Measurements from ENCODE around the gene PRPF19. TPM values are rescaled to one million over a fixed set of nuclear protein-coding genes. Genes with fewer than 3 reads are reported as not detected.

PRPF19 gene
- total RNA-seq, 1 experiment from 2014 or later, result 128 TPM

DNA sequence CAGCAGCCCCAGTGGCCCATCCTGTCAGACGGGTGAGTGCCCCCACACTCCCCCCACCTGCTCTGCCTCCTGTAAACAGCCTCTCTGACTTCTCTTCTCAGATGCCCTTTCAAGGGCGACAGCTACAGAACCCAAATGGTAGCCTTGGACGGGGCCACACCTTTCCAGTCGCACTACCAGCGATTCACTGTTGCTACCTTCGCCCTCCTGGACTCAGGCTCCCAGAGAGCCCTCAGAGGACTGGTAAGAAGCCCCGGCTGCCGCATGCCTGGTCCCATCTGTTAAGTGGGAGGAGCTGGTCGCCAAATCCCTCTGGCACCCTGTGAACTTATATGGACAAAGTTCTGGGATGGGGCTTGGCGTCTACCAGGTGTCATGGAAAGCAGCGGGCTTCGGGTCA, 32.9 kb downstream of the PRPF19 start:
- intact Hi-C loops (cut with micrococcal nuclease; ENCODE audit: unreplicated experiment), result no loop called here
- no TSS peak for BruUV-seq (replicated peaks)
- Mint-ChIP-seq H3K27ac (ENCODE audit: unreplicated experiment) (no peak overlapping the region), H3K27me3 (ENCODE audit: unreplicated experiment) (no peaks in the 10 kb centered on the region), H3K4me3 (ENCODE audit: low read depth, unreplicated experiment) (no peak overlapping the region), H3K4me1 (ENCODE audit: low read depth, unreplicated experiment) (no peaks in the 10 kb centered on the region), H3K9me3 (ENCODE audit: low read depth, unreplicated experiment) (no peaks in the 10 kb centered on the region), H3K36me3 (ENCODE audit: insufficient read depth, unreplicated experiment) (no peaks in the 10 kb centered on the region)
- TF ChIP-seq, protein P1, sequence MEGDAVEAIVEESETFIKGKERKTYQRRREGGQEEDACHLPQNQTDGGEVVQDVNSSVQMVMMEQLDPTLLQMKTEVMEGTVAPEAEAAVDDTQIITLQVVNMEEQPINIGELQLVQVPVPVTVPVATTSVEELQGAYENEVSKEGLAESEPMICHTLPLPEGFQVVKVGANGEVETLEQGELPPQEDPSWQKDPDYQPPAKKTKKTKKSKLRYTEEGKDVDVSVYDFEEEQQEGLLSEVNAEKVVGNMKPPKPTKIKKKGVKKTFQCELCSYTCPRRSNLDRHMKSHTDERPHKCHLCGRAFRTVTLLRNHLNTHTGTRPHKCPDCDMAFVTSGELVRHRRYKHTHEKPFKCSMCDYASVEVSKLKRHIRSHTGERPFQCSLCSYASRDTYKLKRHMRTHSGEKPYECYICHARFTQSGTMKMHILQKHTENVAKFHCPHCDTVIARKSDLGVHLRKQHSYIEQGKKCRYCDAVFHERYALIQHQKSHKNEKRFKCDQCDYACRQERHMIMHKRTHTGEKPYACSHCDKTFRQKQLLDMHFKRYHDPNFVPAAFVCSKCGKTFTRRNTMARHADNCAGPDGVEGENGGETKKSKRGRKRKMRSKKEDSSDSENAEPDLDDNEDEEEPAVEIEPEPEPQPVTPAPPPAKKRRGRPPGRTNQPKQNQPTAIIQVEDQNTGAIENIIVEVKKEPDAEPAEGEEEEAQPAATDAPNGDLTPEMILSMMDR (IDR thresholded peaks at IDR 0.05; ENCODE audit: unreplicated experiment), result no peak
- DNase-seq, result no peak
- CTCF ChIA-PET, result no interaction called here

DNA sequence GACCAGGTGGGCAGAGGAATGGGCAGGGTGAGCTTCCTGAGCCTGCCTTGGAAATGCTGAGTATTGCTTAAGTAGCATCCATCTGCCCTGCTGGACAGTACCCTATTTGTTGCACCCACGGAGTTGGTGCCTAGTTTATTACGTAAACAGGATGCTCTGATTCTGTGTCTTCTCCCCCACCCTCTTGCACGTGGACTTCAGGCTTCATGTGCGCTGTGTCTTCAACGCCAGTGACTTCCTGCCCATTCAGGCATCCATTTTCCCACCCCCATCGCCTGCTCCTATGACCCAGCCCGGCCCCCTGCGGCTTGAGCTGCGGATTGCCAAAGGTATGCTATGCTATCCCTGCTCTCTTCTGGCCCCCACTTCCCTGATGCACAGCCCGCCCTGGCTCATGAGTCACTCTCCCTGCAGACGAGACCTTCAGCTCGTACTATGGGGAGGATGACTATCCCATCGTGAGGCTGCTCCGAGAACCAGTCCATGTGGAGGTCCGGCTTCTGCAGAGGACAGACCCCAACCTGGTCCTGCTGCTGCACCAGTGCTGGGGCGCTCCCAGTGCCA, 33.3 kb downstream of the PRPF19 start:
- TF ChIP-seq, protein P1 (IDR thresholded peaks at IDR 0.05; ENCODE audit: unreplicated experiment), result no peak
- Mint-ChIP-seq H3K27me3 (ENCODE audit: unreplicated experiment) (no peaks in the 10 kb centered on the region), H3K4me1 (ENCODE audit: low read depth, unreplicated experiment) (no peaks in the 10 kb centered on the region), H3K36me3 (ENCODE audit: insufficient read depth, unreplicated experiment) (no peaks in the 10 kb centered on the region), H3K4me3 (ENCODE audit: low read depth, unreplicated experiment) (no peak overlapping the region), H3K9me3 (ENCODE audit: low read depth, unreplicated experiment) (no peaks in the 10 kb centered on the region), H3K27ac (ENCODE audit: unreplicated experiment) (no peak overlapping the region)
- intact Hi-C loops (cut with micrococcal nuclease; ENCODE audit: unreplicated experiment), result no loop called here
- DNase-seq, result no peak
- no TSS peak for BruUV-seq (replicated peaks)
- CTCF ChIA-PET, result interaction anchor here (0.6 kb wide), 1 partner anchor 26 kb away, joined by 3 read pairs; no protein-coding TSS in a partner anchor

DNA sequence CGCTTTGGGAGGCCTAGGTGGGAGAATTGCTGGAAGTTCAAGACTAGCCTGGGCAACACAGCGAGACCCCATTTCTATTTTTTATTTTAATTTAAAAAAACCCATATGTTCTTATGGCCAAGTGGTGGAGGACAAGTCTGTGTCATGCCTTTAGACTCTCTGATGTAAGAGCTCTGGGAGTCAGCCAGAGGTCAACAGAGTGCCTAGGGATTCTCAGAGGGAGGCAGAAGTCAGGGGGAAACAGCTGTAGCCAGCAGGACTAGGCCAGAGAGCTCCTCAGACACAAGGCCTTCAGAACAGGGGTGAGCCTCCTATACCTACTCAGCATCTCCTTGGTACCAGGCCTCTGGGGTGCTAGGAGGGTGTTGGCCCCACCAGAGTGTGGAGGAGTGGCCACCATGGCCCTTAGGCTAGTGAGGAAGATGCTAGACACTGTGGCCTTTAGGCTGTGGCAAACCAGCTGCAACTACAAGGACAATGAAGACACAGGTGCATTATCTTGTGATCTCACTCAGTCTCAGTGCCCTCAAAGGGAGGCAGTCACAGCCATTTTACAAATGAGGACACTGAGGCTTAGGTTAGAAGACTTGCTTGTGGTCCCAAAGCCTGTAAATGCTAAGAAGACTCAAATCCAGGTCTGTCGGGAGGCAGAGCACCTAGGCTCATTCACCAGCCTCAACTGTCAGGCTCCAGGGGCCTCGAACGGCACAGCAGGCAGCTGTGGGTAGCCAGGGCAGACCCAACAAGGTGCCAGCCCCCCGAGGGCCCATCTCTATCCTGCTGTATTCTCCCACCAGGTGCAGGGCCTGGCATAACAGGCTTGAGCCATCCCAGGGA, 34.0 kb downstream of the PRPF19 start:
- Mint-ChIP-seq H3K4me1 (ENCODE audit: low read depth, unreplicated experiment) (no peaks in the 10 kb centered on the region), H3K27me3 (ENCODE audit: unreplicated experiment) (no peaks in the 10 kb centered on the region), H3K4me3 (ENCODE audit: low read depth, unreplicated experiment) (no peak overlapping the region), H3K9me3 (ENCODE audit: low read depth, unreplicated experiment) (no peaks in the 10 kb centered on the region), H3K27ac (ENCODE audit: unreplicated experiment) (no peak overlapping the region), H3K36me3 (ENCODE audit: insufficient read depth, unreplicated experiment) (no peaks in the 10 kb centered on the region)
- TF ChIP-seq, protein P1 (IDR thresholded peaks at IDR 0.05; ENCODE audit: unreplicated experiment), result no peak
- intact Hi-C loops (cut with micrococcal nuclease; ENCODE audit: unreplicated experiment), result no loop called here
- BruUV-seq (replicated peaks), result no TSS peak
- DNase-seq, result no peak
- CTCF ChIA-PET, result interaction anchor here (0.5 to 0.6 kb wide), 3 partner anchors 17 to 272 kb away, joined by 3 to 5 read pairs (median 3); partner anchors contain the start of gene PTGDR2

DNA sequence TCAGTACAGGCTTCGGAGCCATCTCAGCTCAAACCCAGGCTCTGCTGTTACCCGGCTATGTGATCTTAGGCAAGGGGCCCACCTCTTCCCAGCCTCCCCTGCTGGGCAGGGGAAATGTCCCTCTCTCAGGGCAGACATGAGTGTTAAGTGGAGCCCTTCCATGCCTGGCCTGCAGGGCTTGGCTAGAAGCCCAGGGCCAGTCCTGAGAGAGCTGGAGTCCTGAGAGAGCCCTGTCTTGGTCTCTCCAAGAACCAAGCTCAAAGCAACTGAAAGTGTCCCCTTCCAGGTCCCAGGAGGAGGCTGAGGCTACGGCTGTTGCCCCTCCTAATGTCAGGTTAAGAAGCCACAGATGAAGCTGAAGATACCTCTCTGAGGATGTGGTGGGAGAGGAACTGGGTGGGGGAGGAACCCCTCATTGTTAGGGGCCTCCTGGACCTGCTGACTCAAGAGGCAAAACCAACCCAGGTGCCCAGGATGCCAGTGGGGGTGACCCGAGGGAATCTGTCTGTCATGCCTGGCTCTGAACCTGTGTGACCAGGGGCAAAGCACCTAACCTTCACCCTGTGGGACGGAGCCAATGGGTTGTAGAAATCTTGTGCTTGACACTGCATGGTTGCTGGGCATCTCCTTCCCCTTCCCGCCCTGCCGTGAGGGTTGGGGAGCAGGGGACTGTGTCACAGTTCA, 34.9 kb downstream of the PRPF19 start:
- no peak for DNase-seq
- BruUV-seq (replicated peaks), result no TSS peak
- Mint-ChIP-seq H3K4me3 (ENCODE audit: low read depth, unreplicated experiment) (no peak overlapping the region), H3K36me3 (ENCODE audit: insufficient read depth, unreplicated experiment) (no peaks in the 10 kb centered on the region), H3K9me3 (ENCODE audit: low read depth, unreplicated experiment) (no peaks in the 10 kb centered on the region), H3K4me1 (ENCODE audit: low read depth, unreplicated experiment) (no peaks in the 10 kb centered on the region), H3K27me3 (ENCODE audit: unreplicated experiment) (no peaks in the 10 kb centered on the region), H3K27ac (ENCODE audit: unreplicated experiment) (no peak overlapping the region)
- TF ChIP-seq, protein P1 (IDR thresholded peaks at IDR 0.05; ENCODE audit: unreplicated experiment), result no peak
- intact Hi-C loops (cut with micrococcal nuclease; ENCODE audit: unreplicated experiment), result no loop called here
- CTCF ChIA-PET, result interaction anchor here (0.6 to 1.2 kb wide), 3 partner anchors 16 to 273 kb away, joined by 3 read pairs; no protein-coding TSS in a partner anchor
